Thyroid gland (tissue), 4 donors: ENCODE measurements around the gene CGN. TPM values are rescaled to one million over a fixed set of nuclear protein-coding genes. Genes with fewer than 3 reads are reported as not detected.

ENCODE experiments used
- DNase-seq, 2 donors: peaks; one replicate each; pipeline ENCODE4 v3.0.0-alpha.2; 2019
- H3K27ac ChIP-seq, 3 donors: fragments of 200-600 bp; sonication (generic); 1 replicate in 2 of 3; 2 replicates in 1 of 3; pipeline ENCODE4 v1.5.1; 2016 to 2019; ENCODE audit warnings: mild to moderate bottlenecking in 1 of 3, moderate library complexity in 1 of 3
- H3K27me3 ChIP-seq: fragments of 200-600 bp; sonication (generic); one replicate; pipeline ENCODE4 v1.5.1; 2019
- H3K36me3 ChIP-seq, 2 donors: fragments of 200-600 bp; sonication (generic); one replicate each; pipeline ENCODE4 v1.5.1; 2016 to 2019
- H3K4me1 ChIP-seq, 2 donors: fragments of 200-600 bp; sonication (generic); one replicate each; pipeline ENCODE4 v1.5.1; 2017 to 2019
- H3K4me3 ChIP-seq, 3 donors: fragments of 200-600 bp; sonication (generic); replicated peaks in 1 of 3; 1 replicate in 2 of 3; 2 replicates in 1 of 3; pipeline ENCODE4 v1.5.1; 2016; ENCODE audit warnings: mild to moderate bottlenecking in 1 of 3
- H3K9me3 ChIP-seq: fragments of 200-600 bp; sonication (generic); one replicate; pipeline ENCODE4 v1.5.1; 2017
- POLR2A ChIP-seq, 2 donors: fragments of 450-650 bp; IDR thresholded peaks; one replicate each; pipeline ENCODE4 v1.6.1; 2017; ENCODE audit warnings: antibody characterized with exemption in 2 of 2, mild to moderate bottlenecking in 2 of 2, moderate library complexity in 1 of 2
- WGBS, 2 donors: methylation state at CpG; one replicate each; pipeline ENCODE4 v1.1.5; 2017; 5-methylcytosine and 5-hydroxymethylcytosine counted together
- intact Hi-C: fragments of 100-400 bp; cut with DNase I; formaldehyde crosslinking; loops from one replicate; pipeline ENCODE4 v1.15.1; 2023
- total RNA-seq, 4 donors: library from RNA; depleted of rRNA; stranded (reverse); fragments of >200 nt; gene quantifications; one replicate each; pipeline ENCODE4 v1.2.3, GENCODE V29; 2016
- TF ChIP-seq, protein P1 (sequence below), 6 experiments: fragments of 200-600 bp in 3 of 6; fragments of 450-650 bp in 3 of 6; sonication (generic) in 3 of 6; IDR thresholded peaks; one replicate each; pipeline ENCODE4 v1.5.1; 2016 to 2019; ENCODE audit warnings: antibody characterized with exemption in 6 of 6, mild to moderate bottlenecking in 2 of 6, inconsistent platforms in 1 of 6, moderate library complexity in 1 of 6

Gene CGN
- total RNA-seq, 4 donors from 2014 or later, result 7.7 to 14.9 (median 8.7) TPM

- H3K27me3 ChIP-seq, result no peaks in the 10 kb centered on the region
- no peak for TF ChIP-seq POLR2A (IDR thresholded peaks at IDR 0.05)
- TF ChIP-seq, protein P1, sequence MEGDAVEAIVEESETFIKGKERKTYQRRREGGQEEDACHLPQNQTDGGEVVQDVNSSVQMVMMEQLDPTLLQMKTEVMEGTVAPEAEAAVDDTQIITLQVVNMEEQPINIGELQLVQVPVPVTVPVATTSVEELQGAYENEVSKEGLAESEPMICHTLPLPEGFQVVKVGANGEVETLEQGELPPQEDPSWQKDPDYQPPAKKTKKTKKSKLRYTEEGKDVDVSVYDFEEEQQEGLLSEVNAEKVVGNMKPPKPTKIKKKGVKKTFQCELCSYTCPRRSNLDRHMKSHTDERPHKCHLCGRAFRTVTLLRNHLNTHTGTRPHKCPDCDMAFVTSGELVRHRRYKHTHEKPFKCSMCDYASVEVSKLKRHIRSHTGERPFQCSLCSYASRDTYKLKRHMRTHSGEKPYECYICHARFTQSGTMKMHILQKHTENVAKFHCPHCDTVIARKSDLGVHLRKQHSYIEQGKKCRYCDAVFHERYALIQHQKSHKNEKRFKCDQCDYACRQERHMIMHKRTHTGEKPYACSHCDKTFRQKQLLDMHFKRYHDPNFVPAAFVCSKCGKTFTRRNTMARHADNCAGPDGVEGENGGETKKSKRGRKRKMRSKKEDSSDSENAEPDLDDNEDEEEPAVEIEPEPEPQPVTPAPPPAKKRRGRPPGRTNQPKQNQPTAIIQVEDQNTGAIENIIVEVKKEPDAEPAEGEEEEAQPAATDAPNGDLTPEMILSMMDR (IDR thresholded peaks at IDR 0.05), result no peak
- DNase-seq, result no peak
- peaks cover 0 to 8% of the 10 kb centered on the region in 2 donors for H3K36me3 ChIP-seq
- no peak overlapping the region for H3K4me3 ChIP-seq
- H3K27ac ChIP-seq, result no peak overlapping the region
- H3K9me3 ChIP-seq, result no peaks in the 10 kb centered on the region
- 88 to 93% methylated on average over 12 of the region's 12 CpGs for WGBS, 2 donors
- H3K4me1 ChIP-seq, result no peaks in the 10 kb centered on the region
- intact Hi-C loops, result no loop called here
Measured at GRCh38 chr1:151574575-151575529, 63.7 kb downstream of the CGN start.

DNA sequence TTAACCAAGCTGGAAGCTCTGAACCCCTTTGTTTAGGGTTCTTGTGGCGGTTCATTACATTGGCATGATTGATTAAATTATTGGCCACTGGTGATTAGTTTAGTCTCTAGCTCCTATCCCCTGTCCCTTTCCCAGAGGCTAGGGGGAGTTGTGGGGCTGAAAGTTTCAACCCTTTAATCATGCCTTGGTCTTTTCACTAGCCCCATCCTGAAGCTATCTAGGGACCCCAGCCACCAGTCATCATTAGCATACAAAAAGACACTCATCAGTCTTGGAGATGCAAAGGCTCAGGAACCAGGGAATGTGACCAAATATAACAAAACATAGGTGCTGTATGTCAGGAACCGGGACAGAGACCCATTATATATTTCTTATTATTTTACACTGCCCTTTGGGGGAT is 66.0 kb downstream of the CGN start:
- Histone ChIP-seq H3K27ac (no peak overlapping the region), H3K4me3 (no peak overlapping the region), H3K27me3 (no peaks in the 10 kb centered on the region), H3K36me3 (peaks cover 0 to 8% of the 10 kb centered on the region in 2 donors), H3K4me1 (peaks cover 4 to 8% of the 10 kb centered on the region in 2 donors), H3K9me3 (no peaks in the 10 kb centered on the region)
- DNase-seq, result no peak
- TF ChIP-seq, protein P1 (IDR thresholded peaks at IDR 0.05), result no peak
- TF ChIP-seq POLR2A (IDR thresholded peaks at IDR 0.05), result no peak
- intact Hi-C loops, result no loop called here
- WGBS, 2 donors, result 97 to 100% methylated on average over 2 of the region's 2 CpGs

- Histone ChIP-seq H3K27ac (no peak overlapping the region), H3K4me1 (peaks cover 16 to 20% of the 10 kb centered on the region in 2 donors), H3K36me3 (peaks cover 0 to 8% of the 10 kb centered on the region in 2 donors), H3K27me3 (no peaks in the 10 kb centered on the region), H3K4me3 (no peak overlapping the region), H3K9me3 (no peaks in the 10 kb centered on the region)
- intact Hi-C loops, result no loop called here
- TF ChIP-seq POLR2A (IDR thresholded peaks at IDR 0.05), result no peak
- TF ChIP-seq, protein P1 (IDR thresholded peaks at IDR 0.05), result no peak
- 97 to 98% methylated on average over 1 of the region's 1 CpG for WGBS, 2 donors
- DNase-seq, result no peak
Measured at GRCh38 chr1:151578941-151579340, 67.8 kb downstream of the CGN start.

- WGBS, 2 donors, result 74 to 79% methylated on average over 8 of the region's 8 CpGs
- no peak overlapping the region for H3K27ac ChIP-seq
- no peaks in the 10 kb centered on the region for H3K27me3 ChIP-seq
- intact Hi-C loops, result loop anchor here (10.0 kb wide), 1 partner anchor 245 kb away; no protein-coding TSS in a partner anchor
- DNase-seq, result no peak
- TF ChIP-seq, protein P1 (IDR thresholded peaks at IDR 0.05), result no peak
- TF ChIP-seq POLR2A (IDR thresholded peaks at IDR 0.05), result no peak
- H3K4me3 ChIP-seq, result no peak overlapping the region
- peaks cover 0 to 8% of the 10 kb centered on the region in 2 donors for H3K36me3 ChIP-seq
- H3K4me1 ChIP-seq, result peaks cover 16 to 24% of the 10 kb centered on the region in 2 donors
- no peaks in the 10 kb centered on the region for H3K9me3 ChIP-seq
Measured at GRCh38 chr1:151579436-151580225, 68.4 kb downstream of the CGN start.
